Measurements from ENCODE around the gene PTPRD. TPM values are rescaled to one million over a fixed set of nuclear protein-coding genes. Genes with fewer than 3 reads are reported as not detected.

Gene PTPRD
- total RNA-seq, 1 donor from 2014 or later, result 7.8 TPM

DNA sequence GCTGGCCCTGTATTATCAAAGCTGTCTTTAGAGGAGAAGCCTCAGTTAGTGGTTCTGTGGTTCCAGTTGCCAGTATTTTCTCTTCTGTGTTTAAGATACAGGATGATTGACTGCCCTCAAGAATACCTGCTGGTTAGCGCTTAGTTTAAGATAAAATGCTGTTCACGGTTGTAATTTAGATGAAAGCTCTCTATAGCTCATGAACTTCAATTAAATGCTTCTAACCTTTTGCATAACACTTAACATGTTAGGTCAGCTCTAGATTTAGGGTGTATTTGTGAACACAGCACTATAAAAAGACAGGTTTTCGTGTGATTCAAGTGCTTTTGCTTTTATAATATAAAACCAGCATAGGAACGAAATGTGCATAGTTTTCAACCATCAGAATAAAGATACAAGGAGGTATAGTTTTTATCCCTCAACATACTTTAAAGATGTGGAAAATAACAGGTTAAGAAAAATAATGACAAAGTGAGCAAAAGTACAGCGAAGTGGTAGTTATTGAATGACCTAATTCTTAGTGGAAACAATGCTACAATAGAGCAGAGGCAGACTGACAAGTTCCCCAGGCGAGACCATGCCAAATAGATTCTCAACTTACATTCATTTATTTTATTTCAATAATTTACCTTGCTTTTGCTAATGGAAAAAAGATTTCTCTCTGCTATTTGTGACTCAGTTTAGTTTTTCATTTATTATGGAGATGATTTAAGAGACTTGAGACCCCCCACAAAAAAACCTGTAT, 2210.7 kb downstream of the PTPRD start:
- DNase-seq, result no peak
- intact Hi-C loops (cut with DNase I), result no loop called here
- no peak for ATAC-seq (ENCODE audit: poor library complexity)

DNA sequence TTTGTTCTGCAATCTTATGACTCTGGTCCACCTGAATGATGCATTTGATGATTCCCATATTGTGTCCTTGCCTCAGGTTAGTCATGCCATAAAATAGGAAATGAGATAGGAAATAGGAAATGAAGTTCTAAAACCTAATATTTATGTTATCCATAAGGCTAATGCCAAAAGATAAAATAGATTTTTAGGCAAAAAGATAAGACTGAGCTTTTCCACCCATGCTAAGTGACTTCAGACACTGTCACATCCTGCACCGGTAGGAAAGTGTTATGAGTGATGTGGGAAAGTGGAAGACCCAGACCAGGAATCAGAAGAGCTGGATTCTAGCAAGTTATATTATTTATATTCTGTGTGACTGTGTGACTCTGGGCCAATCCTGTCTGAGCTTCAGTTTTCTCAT, 2212.4 kb downstream of the PTPRD start:
- ATAC-seq (ENCODE audit: poor library complexity) (no peak), DNase-seq (no peak)
- intact Hi-C loops (cut with DNase I), result no loop called here

DNA sequence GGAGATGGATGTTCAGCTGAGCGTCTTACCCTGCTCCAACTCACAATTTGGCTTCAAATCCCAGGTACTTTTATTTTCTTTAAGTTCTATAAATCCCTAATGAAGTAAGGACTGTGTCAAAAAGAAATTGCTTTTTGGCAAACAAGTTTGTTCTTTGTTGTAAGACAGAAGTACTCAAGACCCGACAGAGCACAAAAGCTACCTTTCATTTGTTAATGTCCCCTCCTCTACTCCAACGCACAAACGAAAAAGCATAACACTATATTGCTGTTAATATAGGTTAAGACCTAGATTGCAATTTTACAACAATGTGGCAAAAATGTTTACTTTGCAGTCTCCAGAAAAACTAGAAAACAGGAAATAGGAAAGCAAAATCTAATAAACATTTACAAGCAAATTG, 2217.8 kb downstream of the PTPRD start:
- intact Hi-C loops (cut with DNase I), result no loop called here
- ATAC-seq (ENCODE audit: poor library complexity) (no peak), DNase-seq (no peak)

DNA sequence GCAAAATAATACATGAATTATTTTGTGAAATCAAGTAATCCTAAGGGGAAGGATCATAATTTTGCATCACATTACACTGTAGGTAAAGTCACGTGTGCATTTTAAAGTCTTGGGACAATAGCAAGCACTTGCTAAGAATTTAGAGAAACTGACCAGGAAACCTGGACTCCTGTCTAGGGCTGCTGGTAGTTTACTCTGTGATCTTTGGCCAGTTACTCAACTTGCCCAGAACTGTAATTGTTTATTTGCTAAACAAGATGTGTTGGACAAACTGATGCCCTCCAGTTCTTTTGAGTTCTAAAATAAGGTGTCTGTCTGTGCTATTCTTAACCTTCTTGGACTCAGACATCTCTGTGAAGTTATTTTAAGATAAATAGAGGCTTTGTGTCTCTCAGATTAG, 2218.5 kb downstream of the PTPRD start:
- ATAC-seq (ENCODE audit: poor library complexity) (no peak), DNase-seq (no peak)
- intact Hi-C loops (cut with DNase I), result no loop called here

DNA sequence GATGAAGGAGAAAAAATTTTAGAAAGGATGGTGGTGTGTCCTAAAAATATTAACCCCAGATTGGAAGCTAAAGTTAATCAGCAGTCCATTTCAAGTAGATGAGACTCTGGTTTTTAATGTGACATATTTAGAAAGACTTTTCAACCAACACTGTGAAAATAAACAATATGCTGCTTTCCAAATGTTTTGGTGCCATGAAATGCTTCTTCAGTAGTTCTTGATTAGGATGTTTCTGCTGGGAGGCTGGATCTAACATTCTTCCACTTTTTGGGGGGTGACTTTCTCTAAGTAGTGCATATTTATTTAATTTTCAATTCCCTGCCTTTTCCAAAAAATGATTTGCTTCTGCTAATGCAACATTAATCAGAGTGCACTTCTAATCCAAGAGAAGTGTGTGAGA, 2219.9 kb downstream of the PTPRD start:
- intact Hi-C loops (cut with DNase I), result no loop called here
- DNase-seq, result no peak
- ATAC-seq (ENCODE audit: poor library complexity), result no peak

DNA sequence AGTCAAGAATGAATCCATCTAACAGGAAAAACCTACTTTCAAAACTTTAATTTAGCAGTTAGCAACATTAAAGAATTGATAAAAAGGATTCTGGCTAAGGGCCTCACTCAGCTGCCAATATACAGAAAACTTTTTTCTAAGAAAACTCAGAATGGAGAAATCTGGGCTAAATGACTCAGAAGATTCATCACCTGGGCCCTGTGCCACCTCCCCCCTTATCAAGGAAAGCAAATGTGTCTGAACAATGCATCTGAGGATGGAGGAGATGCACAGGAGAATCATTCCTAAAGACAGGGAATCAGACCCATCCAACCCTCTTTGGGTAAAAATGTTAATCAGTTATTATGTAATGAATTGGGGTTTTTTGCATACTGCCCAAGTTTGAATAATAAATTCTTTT, 2221.2 kb downstream of the PTPRD start:
- DNase-seq (no peak), ATAC-seq (ENCODE audit: poor library complexity) (no peak)
- intact Hi-C loops (cut with DNase I), result no loop called here

DNA sequence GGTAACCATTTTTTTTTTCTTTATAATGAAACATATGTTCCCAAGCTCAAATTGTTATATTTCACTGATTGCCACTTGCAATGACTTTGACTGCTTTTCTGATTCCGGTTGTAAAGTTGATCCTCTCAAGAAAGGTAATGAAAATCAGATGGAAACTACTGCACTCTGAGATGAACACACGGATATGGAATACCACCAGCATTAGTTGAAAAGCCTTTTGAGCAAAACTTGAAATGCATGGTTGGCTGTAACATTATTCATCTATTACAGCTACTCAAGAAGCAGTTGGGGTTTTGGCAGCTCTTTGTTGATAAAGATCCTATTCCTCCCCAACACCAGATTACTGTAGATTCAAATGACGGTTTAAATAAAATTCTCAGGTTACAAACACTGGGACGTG, 2221.7 kb downstream of the PTPRD start:
- intact Hi-C loops (cut with DNase I), result no loop called here
- DNase-seq, result no peak
- no peak for ATAC-seq (ENCODE audit: poor library complexity)

DNA sequence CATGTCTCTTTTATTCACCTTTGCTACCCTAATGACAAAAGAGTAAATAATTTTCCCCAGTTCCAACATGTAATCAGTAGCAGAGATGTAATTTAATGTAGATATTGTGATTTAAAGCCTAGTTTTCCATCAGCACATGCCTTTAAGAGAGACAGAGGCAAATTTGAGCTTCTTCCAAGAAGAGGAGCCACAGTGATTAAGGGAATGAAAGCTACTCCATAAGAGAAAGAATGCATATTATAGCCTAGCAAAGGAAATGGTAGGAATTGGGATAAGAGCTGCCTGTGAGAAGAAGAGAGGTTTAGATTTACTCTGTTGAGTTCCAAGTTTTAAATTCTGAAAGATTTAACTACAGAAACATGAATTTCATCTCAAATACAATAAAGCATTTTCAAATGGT, 2222.2 kb downstream of the PTPRD start:
- intact Hi-C loops (cut with DNase I), result no loop called here
- DNase-seq (no peak), ATAC-seq (ENCODE audit: poor library complexity) (no peak)

DNA sequence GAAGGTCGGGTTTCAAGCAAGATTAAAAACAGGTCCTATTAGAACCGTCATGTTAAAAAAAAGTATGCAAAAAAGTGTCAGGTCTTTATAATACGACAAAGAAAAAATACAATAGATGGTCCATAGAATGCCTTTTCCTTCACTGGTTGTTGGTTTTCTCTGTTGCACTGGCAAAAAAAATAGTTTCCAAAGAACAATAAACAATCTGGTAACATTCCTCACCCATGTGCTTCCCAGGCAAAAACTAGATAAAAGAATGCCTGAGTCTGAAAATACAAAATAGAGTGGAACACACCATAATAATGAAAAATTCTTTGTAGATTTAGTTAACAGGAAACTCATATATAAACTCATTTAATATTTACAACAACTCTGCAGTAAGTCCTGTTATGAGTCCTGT, 2223.3 kb downstream of the PTPRD start:
- ATAC-seq (ENCODE audit: poor library complexity), result no peak
- intact Hi-C loops (cut with DNase I), result no loop called here

DNA sequence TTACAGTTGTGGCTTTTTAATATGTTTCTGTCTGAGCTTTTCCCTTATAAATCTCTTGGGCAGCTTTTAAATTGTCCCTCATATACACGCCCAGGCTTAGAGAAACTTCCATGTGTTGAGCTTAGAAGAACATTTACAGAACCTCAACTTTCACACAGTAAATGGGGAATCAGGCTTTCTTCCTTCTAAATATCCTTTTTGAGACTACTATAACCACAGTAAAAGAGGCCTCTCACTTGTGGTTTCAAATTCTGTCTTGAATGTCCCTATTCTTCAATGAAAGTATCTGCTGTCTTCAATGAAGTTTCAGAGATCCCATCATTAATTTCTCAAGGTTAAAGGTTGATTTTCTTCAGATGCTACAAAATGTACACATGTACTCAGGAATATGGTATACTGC, 2224.7 kb downstream of the PTPRD start:
- intact Hi-C loops (cut with DNase I), result no loop called here
- ATAC-seq (ENCODE audit: poor library complexity), result no peak
- DNase-seq, result no peak

More for the DNA sequence above, 2223.3 kb downstream of the PTPRD start:
- no peak for DNase-seq

DNA sequence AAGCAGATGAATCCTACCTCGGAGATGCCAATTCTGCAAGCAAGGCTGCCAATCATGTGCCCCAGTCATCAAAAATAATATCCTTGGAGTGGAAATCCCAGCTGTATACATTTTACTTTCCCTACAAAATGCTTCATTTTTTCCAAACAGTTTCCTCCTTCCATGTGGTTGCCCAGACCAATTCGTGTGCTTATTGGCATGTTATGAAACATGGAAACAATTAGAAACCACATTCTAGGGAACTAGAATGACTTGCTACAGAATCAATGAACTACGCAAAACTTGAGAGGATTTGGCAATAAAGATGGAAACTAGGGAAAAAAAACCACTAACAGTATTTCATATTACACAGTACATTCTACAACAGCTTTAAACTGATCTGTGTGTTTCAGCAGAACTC, 2228.7 kb downstream of the PTPRD start:
- ATAC-seq (ENCODE audit: poor library complexity), result no peak
- DNase-seq, result no peak
- intact Hi-C loops (cut with DNase I), result no loop called here

DNA sequence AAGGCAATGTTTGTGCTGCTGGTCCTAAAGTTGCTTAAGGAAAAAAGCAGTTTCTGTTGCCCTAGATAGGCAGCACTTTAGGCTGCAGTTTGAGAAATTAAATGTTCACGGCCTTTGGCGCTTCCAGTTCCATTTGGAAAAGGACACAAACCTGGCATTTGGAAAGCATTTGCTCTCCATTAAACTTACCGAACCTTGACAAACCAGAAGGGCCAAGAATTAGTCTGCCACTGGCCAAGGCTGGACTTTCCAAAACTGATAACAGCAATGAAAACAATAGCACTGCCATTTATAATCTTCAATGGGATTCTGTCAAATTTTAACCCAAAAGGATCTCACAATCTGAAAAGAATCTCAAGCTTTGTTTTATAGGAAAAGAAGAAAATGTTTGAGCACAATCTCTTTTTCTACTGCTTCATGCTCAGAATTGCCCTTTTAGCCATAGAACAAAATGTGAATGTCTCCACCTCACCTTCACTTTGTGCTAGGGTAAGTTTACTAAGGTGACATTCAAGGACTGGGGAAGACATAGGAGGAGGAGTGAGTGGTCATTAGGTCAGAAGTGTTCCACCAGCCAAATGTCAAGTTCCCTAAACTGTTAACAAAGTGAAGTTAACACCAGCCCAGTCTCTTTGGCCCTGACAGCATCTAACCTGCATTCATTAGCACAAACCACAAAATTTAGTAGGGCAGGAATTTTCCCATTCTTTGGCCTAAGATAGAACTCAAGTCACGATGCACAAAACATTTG, 2229.8 kb downstream of the PTPRD start:
- ATAC-seq (ENCODE audit: poor library complexity) (no peak), DNase-seq (no peak)
- intact Hi-C loops (cut with DNase I), result no loop called here

DNA sequence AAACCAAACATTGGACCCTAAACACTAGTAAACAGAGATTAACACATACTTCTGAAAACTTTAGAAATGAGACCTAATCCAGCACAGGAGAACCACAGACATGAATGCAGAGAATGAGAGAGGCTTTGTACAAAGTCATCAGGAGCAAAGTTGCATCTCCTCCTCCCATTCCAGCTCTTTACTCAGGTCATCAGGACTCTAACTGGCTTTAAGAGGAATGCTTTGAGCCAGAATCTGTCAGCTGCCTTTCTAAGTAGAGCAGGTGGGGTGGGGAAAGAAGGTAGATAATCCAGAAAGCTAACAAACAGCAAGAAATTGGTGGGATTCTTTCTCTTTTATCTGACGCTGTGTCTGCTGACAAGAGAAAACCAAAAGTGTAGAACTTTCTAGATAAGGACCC, 2230.5 kb downstream of the PTPRD start:
- DNase-seq (no peak), ATAC-seq (ENCODE audit: poor library complexity) (no peak)
- intact Hi-C loops (cut with DNase I), result no loop called here

DNA sequence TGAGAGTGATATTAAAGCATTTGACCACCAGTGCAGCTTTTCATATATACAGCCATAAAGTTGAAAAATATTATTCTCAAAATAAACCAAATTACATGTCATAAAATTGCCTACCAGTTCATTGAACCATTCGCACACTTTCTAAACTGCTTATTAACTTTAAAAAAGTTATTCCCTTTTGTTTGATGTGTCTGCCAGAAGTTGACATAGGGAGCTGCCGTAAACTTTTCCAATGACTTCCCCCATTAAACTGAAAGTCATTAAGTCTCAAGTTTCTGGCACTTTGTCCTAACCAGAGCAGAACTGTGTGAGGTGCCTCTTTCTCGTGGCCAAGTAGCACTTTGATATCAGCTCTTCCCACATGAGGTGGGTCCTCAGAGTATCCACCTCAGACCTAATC, 2231.2 kb downstream of the PTPRD start:
- DNase-seq (no peak), ATAC-seq (ENCODE audit: poor library complexity) (no peak)
- intact Hi-C loops (cut with DNase I), result no loop called here

DNA sequence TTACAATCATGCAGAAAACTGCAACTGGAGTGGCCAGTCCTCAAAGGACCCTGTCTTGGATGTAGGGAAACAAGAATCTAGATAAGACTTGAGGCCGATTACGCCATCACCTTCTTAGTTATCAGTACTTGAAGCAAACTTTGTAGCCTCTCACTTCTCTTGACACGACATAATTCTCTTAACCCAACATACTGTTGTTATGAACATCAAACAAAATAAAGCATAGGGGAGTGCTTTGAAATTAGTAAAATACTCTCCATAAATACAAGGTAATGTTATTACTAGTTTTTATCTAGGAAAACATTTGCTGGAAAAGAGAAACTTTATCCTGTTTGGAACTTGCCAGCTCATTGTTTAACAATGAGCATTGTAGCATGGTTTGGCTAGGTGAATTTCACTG, 2238.3 kb downstream of the PTPRD start:
- no peak for ATAC-seq (ENCODE audit: poor library complexity)
- intact Hi-C loops (cut with DNase I), result no loop called here
- DNase-seq, result no peak

DNA sequence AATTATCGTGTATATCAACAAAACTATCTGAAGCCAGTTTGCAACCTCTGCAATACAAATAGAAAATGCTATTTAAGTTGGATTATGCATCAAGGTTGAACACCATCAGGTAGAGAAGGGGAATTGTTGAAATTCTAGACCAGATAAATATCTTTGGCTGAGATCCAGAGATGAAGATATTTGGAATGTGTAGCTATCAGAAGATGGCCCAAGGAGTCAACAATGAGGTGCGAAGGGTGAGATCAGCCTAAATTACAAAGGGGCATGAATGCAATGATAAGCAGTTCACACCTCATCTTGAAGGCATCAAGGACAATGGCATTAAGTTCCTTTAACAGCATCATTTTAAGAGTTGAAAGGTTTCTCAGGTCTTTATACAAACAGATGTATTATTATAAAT, 2241.1 kb downstream of the PTPRD start:
- DNase-seq, result no peak
- ATAC-seq (ENCODE audit: poor library complexity), result no peak
- intact Hi-C loops (cut with DNase I), result no loop called here

DNA sequence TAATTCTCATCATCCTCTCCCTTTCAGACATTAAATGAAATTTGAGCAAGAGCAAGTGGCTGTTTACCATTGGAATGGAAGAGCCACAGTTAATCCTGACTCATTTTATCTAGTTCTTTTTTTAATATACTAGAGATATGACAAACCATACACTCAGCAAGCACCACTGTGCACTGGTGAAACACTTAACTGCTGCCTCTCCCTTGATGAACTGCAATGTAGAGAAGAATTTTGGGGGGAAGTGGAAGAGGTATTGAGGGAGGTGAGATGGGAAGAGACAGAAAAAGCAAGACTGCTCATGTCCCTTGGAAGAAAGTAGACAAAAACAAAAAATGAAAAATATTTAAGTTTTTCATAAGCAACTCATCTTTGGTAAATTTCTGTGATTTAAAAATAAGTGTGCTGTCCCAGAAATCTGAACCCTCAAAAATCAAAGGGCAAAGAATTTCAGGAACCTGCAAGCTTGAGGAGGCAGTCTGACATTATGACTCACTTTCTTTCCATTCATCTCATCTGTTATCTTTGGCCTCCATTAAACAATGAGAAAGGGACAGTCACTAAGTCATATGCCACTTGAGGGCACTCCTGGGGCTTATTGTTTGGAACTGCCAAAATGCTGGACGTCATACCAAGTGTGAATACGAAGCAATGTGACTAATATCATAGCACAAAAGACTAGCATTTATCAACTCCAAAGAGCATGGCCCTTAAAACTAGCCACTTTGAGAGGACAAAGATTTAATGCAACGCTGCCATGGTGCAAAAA, 2246.5 kb downstream of the PTPRD start:
- DNase-seq (no peak), ATAC-seq (ENCODE audit: poor library complexity) (no peak)
- intact Hi-C loops (cut with DNase I), result no loop called here

DNA sequence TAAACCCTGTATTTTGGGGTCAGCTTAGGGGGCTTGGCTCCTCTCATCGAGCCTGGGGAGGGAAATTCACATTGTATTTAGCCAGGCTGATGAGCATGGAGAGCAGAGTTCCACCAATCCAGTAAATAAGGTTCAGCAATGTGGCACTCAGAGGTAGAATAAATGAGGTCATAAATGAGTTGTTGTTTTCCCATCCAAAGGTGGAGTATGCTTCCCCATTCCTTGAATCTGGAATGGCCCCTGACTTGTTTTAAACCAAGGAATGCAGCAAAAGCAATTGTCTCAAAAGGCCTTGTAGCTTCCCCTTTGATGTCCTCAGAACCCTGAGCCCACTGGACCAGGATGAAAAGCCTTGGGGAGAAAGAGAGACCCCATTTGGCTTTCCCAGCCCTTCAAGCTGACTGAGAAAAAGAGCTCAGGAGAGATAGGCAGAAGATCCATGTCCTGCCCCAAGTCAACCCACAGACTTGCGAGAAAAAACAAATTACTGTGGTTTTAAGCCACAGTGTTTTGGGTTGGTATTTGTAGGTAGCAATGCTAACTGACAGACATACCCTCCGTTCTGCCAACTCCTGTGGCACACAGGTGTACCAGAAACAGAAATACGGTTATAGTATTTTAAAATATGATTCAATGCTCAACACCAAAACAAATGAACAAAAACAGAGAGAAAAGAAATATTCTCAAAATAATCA, 2247.2 kb downstream of the PTPRD start:
- intact Hi-C loops (cut with DNase I), result no loop called here
- no peak for DNase-seq
- ATAC-seq (ENCODE audit: poor library complexity), result no peak

DNA sequence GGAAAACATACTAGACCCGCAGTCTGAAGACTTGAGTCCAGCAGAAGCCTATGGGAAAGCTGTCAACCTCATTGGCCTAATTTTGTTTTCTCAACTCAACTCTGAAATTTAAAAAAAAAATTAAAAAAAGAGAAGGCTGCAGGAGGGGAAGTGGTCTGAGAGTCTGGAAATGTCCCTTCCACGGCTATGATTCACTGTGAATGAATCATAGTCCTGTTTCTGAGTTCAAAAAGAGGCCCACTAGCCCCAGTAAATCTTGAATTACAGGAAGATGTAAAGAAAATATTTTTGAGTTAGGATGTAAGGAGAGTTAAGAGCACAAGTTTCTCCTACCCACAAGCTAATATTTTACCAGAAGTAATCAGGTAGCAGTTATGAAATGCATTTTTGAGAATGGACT, 2247.8 kb downstream of the PTPRD start:
- ATAC-seq (ENCODE audit: poor library complexity) (no peak), DNase-seq (no peak)
- intact Hi-C loops (cut with DNase I), result no loop called here

Measured in Right ventricle myocardium superior (tissue), 1 donor.